GM19372 (cell line): ENCODE data around the gene GYS1.

Experiments used
- ATAC-seq: cut with Tn5 transposase; IDR thresholded peaks from one replicate; pipeline ENCODE4 v1.9.1; 2021; ENCODE audit warnings: mild to moderate bottlenecking, low read depth, moderate library complexity; ENCODE audit not compliant: unreplicated experiment

The GYS1 gene

DNA sequence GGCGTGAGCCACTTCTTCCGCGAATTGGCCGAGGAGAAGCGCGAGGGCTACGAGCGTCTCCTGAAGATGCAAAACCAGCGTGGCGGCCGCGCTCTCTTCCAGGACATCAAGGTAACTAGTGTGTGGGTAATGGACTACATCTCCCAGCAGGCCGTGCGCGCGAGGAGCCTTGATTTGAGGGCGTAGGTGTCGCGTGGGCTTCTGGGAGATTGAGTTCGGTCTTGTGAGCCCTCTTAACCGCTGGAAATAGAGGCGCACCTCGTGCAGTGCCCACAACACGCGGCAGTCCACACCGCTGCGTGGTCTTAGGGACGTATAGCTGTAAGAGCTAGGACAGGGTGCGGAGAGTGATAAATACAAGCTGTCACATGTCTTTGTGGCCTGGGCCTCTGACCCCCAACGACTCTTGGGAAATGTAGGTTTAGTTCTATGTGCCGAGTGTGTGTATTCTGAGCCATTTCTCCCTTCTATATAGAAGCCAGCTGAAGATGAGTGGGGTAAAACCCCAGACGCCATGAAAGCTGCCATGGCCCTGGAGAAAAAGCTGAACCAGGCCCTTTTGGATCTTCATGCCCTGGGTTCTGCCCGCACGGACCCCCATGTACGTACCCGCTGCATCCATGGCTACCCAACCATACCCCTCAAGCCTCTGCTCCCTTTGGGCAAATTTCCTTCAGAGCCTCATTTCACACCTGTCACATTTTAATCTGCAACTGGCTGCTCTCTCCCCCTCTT is 27.1 kb downstream of the GYS1 start:
- peak; percentile 28 for ATAC-seq

DNA sequence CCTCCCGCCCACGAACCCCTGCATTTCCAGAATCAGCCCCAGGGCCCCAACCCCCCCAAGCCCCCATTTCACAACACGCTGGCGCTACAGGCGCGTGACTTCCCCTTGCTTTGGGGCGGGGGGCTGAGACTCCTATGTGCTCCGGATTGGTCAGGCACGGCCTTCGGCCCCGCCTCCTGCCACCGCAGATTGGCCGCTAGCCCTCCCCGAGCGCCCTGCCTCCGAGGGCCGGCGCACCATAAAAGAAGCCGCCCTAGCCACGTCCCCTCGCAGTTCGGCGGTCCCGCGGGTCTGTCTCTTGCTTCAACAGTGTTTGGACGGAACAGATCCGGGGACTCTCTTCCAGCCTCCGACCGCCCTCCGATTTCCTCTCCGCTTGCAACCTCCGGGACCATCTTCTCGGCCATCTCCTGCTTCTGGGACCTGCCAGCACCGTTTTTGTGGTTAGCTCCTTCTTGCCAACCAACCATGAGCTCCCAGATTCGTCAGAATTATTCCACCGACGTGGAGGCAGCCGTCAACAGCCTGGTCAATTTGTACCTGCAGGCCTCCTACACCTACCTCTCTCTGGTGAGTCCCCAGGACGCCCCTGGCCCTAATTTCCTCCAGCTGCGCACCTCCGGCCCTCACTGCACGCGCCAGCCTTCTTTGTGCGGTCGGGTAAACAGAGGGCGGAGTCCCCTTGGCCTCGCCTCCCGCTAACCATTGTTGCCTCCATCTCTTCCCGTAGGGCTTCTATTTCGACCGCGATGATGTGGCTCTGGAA is 27.9 kb downstream of the GYS1 start, which contains the start of gene FTL:
Gene FTL (plus strand): TSS at position 270 of the 766 bp plus-strand sequence. CDS start 199 bp downstream, at position 469.
- peak; percentile 60 for ATAC-seq

DNA sequence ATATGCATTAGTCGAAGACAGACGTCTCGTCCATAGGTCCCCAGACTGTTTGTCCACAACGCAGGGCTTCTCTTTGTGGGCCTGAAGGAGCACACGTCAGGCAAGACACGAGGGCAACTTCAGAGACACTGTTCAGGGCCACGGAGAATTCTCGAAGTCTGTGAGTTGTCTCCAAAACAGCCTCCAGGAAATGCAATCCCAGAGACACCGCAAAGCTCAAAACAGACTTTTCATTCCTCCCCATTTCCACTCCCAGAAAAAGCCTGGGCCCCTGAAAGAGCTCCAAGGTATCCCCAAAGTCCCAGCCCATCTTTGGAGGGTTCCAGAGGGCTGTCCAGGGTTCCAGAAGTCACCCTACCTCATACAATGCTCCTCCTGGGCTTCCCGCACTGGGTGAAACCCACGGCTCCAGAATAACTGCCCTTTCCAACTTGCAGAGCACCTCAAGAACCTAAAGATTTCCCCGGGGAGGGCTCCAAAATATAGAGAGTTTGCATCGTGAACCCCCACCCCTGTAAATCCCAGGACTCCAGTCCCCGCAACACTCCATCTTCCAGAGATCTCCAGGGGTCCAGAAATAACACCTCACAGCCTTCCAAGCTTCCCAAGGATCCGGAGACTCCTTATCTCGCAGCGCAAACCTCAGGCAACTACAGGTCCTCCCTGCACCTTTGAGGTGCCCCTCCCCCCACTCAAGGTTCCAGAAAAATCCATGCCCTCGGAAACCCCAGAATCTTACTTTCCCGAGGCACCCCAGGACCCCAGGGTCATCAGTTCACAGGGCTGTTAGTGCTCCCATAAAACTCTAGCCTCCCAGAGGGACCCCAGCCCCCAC is 28.7 kb downstream of the GYS1 start:
- no peak for ATAC-seq

DNA sequence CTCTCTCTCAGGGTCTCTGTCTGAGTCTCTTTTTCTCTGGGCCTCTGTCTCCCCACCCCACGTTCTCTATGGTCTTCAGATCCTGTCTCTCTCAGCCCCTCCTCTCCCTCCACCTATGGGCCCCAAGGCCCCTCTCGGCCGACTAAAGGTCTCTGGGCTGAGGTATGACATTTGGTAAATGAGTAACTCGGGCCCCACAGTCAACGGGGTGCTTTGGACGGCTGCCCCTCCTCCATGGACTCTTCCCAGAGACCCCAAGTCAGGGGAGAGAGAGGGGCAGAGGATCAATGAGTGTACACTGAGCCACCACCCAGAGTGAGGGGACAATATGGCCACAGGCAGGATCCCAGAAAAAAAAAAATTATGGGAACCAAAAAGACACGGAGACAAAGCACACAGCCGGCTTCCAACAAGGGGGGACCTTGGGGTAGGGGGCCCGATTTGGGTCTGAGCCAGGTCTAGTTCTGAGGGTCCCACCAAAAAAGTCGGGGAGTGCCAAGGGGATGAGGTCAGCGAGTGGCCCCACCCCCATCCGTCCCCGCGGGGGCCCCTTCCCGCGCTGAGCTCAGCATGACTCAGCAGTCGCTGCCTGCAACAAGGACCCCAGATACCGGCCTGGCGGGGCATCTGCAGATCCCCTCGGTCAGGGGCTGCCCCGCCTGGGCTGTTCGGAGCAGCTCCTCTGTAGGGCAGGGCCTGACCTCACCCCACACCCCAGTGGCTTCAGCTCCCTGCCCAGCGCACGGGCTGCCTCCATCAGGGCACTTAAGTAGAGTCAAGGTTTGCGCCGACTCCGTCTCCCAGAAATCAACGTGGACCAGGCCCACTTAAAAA is 29.5 kb downstream of the GYS1 start:
- no peak for ATAC-seq

DNA sequence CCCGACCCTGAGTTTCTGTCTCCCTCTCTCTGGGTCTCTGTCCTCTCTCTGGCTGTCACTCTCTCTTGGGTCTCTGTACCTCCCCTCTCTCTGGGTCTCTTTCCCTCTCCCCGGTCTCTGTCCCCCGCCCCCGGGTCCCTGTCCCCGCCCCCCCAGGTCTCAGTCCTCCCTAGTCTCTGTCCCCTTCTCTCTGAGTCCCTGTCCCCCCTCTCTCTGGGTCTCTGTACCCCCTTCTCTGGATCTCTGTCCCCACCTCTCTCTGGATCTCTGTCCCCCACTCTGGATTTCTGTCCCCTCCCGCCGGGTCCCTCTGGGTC is 30.3 kb downstream of the GYS1 start:
- no peak for ATAC-seq

DNA sequence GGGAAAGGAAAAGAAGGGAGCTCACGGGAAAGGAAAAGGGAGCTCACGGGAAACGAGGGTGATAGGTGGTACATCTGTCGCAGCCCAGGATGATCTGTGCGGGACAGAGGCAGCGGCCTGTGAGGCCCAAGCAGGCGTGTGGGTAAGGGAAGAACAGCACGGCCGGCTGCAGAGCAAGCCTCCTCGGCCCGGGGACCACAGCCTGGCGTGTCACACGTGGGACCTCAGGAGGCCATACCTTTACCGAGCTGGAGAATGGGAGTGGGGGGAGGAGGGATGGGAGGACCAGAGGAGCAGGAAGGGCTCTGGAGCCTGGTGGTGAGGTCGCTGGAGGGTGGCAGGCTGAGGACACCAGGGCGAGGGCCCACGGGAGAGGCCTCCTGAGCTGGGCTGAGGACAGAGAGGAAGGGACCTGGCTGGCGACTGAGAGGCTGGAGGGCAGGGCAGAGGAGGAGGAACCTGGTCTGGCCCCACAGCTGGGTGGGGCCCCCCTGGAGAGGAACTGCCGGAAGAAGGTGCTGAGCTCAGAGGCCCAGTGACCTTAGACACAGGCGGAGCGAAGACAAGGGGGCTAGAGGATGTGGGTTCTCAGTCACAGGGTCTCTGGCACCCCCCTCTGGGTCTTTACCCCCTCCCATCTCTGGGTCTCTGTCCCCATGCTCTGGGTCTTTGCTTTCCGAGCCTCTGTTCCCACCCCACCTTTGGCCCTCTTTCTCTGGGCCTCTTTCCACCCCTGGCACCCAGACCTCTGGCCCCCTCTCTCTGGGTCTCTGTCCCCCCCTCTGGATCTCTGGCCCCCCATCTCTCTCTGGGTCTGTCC is 30.9 kb downstream of the GYS1 start:
- ATAC-seq, result no peak

DNA sequence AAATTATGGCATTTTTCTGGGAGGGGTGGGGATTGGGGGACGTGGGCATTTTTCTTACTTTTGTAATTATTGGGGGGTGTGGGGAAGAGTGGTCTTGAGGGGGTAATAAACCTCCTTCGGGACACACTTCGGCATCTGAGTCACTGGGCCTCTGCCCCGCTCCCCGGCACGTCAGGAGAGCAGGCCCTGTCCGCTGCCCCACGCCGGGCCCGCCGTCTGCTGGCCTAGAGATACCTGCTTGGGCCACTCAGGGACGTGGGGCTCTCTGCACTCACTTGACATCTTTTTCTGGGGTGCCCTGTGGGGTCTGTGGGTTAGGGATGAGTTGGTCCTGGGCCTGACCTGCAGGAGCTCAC is 31.5 kb downstream of the GYS1 start:
- no peak for ATAC-seq

DNA sequence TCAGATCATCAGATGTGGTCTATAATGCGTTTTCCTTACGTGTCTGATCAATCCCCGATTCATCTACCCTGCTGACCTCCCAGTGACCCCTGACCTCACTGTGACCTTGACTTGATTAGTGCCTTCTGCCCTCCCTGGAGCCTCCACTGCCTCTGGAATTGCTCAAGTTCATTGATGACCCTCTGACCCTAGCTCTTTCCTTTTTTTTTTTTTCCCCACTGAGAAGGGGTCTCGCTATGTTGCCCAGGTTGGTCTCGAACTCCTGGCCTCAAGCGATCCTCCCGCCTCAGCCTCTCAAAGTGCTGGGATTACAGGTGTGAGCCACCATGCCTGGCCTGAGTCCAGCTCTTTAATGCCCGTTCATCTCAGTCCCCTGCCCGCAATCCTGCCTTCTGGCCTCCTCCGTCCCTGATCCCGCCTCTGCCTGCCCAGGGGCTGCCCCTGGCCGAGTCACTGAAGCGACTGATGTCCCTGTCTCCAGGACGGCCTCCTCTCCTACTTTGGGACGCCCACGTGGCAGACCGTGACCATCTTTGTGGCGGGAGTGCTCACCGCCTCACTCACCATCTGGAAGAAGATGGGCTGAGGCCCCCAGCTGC is 32.0 kb downstream of the GYS1 start:
- ATAC-seq, result no peak

- no peak for ATAC-seq
Observed at GRCh38 chr19:48959341-48960239, 33.5 kb downstream of the GYS1 start.

DNA sequence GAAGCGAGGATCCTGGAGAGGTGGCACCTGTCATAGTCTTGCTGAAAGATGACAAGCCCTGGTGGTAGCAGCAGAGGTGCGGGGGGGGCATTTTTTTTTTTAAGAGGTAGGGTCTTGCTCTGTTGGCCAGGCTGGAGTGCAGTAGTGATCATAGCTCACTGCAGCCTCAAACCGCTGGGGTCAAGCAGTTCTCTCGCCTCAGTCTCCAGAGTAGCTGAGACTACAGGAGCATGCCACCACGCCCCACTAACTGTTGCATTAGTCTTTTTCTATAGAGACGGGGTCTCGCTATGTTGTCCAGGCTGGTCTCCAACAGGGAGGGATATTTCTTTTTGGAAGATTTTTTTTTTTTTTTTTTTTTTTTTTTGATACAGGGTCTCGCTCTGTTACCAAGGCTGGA is 35.1 kb downstream of the GYS1 start:
- no peak for ATAC-seq

DNA sequence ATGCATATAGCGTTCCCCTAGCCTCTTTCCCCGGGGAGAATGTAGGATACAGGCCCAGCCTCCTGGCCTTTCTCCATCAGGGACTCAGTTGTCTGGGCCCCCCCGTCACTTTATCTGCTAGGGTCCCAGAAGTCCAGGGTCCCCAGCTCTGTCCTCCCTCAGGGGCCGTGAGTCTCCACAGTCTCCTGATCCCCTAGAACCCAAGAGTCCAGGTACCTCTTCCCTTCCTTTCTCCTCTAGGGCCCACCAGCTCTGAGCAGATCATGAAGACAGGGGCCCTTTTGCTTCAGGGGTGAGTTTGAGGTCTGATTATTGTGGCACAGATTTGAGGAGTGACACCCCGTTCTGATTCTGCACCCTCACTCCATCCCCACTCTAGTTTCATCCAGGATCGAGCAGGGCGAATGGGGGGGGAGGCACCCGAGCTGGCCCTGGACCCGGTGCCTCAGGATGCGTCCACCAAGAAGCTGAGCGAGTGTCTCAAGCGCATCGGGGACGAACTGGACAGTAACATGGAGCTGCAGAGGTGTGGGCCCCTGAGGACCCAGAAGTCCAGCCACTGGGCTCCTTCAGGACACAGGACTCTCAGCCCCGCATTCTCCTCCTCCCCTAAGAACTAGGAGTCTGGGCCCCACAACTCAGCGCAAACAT is 37.7 kb downstream of the GYS1 start:
- ATAC-seq, result no peak

DNA sequence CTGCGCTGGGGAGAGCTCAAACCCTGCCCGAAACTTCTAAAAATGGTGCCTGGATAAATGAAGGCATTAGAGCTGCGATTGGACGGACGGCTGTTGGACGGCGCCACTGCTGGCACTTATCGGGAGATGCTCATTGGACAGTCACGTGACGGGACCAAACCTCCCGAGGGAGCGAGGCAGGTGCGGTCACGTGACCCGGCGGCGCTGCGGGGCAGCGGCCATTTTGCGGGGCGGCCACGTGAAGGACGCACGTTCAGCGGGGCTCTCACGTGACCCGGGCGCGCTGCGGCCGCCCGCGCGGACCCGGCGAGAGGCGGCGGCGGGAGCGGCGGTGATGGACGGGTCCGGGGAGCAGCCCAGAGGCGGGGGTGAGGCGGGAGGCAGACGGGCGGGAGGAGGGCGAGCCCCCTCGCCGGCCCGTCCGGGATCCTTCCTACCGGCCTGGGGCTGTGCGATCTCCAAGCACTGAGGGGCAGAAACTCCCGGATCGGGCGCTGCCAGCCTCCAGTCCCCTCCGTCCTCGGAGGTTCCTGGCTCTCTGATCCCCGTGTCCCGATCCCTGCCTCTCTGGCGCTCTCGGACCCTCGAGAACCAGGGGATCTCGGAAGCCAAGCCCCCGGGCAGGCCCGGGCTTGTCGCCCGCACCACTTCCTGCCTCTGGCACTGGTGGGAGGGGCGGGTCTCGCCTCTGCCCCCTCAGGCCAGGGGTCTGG is 38.4 kb downstream of the GYS1 start, which contains the start of gene BAX:
Gene BAX (plus strand): TSS at position 281 of the 713 bp plus-strand sequence. CDS start 54 bp downstream, at position 335.
- peak; percentile 94 for ATAC-seq

GRCh38 chr19:48953990-48954594 is 39.0 kb downstream of the GYS1 start:
- peak; percentile 12 for ATAC-seq

GRCh38 chr19:48953141-48953540 is 40.0 kb downstream of the GYS1 start:
- no peak for ATAC-seq

- ATAC-seq, result no peak
Observed at GRCh38 chr19:48950830-48951519, 42.1 kb downstream of the GYS1 start.

DNA sequence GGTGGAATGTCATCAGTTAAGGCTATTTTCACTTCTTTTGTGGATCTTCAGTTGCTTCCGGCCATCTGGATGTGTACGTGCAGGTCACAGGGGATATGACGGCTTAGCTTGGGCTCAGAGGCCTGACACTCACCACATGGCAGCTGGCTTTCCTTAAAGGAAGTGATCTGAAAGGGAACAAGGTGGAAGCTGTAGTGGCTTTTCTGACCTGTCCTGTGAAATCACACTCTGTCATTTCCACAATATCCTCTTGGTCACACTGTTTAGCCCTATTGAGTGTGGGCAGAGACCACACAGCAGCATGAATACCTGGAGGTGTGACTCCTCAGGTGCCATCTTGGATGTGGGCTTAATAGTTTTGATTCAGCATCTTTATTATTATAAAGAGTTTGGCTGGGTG is 43.0 kb downstream of the GYS1 start:
- no peak for ATAC-seq
